NCI-H226 (cell line): ENCODE data around the gene CIAO3.

Experiments used
- DNase-seq: peaks from one replicate; pipeline ENCODE4 v3.0.0-alpha.2; 2015

CIAO3 gene

GRCh38 chr16:734208-734980, 6.4 kb downstream of the CIAO3 start:
- DNase-seq, result no peak

DNA sequence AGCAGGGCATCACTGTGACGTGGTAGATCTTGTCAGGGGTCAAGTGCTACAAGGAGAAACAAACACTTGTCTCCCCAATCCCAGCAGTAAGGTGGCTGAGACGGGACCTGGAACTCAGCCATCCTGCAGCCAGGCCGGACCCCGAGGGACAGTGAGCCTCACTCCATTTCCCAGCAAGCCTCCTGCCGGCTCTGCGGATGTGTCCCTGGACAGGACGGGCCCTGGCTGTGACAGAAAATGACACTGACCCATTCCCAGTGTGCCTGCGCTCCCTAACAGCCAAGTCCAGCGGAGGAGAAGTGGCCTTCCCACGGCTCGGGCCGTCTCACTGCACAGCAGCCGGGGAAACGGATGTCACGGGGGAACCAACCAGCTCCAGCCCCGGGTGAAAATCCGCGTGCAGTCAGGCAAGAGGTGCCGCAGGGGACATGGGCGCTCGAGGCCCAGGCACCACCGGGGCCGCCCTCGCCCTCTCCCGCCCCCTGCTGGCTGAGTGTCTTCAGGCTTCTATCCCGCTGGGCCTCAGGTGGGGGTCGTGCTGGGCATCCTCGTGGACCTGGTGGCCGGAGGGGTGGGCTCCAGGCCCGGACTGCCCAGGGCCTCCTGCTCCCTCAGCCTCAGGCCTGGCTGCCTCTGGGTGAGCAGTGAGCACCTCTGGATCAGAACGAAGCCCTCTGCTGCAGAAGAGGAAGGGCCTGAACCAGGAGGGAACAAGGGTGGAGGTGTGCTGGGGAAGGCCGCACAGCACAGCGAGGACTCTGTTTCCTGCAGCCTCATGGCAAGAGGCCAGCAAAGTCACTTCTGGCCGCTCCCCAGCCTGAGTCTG, 7.2 kb downstream of the CIAO3 start:
- DNase-seq, result no peak

DNA sequence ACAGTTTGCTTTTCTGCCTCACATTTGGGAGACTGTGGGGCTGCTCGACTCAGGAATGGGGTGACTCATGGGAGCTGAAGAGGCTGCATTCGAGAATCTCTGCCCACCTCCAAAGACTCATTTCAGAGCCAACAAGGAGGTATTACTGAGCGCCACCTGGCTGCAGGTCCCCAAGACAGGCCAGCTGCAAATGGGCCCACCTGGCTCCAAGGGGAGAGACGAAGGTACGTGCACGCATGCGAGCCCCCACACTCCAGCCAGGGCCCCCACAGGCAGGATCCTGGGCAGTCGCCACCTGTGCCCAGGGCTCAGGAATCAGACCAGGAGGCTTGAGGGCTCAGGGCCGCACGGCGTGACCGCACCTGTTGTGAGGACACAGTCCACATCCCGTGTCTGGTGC, 7.9 kb downstream of the CIAO3 start:
- DNase-seq, result peak; percentile 18

GRCh38 chr16:732332-732731, 8.5 kb downstream of the CIAO3 start:
- no peak for DNase-seq

DNA sequence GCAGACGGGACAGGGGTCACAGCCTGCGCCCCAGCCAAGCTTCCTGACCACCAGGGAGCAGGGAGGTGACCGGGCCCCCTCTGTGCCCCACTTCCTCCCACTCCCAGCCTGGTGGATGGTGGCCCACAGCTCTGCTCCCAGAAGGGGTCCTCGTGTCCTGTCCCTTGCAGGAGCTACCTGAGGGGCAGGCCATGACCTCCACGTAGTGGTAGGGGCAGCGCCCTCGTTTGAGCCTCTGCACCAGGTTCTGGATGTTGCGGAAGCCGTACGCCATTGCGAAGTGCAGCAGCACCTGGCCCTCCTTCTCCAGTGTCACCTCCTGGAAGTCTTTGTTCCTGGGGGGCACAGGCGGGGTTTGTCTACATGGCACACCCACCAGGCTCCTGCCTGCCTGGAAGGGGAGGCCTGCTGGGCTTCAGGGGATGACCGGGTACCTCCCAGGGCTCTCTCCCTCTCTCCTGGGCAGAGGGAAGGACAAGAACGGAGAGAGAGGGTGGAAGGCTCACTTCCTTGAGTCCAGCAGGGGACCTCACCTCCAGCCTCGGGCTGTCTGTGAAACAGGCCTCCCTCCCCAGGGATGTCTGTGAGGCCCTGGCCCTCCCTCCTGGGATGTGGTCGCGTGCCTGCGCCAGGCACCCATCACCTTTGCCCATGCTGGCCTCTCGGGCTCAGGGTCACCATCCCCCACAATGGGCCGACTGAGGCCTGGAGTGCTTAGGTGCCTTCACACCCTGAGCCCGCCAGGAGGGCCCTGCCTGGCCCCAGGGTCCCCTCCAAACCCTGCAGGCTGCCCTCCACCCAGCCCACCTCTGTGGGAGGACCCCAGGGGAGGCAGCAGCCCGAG, 9.9 kb downstream of the CIAO3 start:
- DNase-seq, result no peak

DNA sequence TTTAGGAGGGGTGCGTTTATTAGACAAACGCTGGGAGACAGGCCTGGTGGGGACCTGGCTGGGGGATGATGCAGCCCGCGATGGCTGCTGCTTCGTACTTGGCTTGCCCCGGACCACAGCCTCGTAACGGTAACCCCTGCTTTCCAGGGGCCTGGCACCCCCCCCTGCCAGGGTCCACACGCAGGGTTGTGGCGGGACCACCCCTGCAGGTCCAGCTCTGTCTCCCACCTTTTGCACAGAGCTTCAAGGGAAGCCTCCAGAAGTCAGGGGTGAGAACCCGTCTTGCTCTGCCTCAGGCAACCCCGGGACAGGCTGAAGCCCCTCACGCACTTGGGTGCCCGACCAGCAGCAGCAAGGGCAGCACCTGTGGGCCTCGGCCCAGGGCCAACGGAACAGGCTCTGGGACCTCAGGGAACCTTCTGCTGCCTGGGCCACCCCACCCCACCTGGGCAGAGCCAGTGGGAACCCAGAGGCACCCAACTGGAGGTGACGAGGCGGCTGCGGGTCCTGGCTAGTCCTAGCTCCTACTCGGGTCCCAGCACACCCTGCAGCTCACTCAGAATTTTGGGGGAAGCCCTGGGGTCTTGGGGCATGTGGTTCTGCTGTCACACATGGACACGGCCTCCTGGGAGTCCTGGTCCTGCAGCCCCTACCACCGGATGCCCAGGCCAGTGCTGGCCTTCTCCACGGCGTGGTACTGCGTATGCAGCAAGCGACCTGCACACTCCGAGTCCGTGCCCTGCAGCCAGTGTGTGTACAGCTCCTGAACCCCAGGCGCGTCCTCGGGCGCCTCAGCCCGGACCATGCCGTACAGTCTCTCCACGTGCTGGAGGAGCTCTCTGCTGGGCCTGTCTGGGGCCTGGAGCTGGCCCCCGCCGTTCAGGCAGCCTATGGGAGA, 10.8 kb downstream of the CIAO3 start:
- no peak for DNase-seq

DNA sequence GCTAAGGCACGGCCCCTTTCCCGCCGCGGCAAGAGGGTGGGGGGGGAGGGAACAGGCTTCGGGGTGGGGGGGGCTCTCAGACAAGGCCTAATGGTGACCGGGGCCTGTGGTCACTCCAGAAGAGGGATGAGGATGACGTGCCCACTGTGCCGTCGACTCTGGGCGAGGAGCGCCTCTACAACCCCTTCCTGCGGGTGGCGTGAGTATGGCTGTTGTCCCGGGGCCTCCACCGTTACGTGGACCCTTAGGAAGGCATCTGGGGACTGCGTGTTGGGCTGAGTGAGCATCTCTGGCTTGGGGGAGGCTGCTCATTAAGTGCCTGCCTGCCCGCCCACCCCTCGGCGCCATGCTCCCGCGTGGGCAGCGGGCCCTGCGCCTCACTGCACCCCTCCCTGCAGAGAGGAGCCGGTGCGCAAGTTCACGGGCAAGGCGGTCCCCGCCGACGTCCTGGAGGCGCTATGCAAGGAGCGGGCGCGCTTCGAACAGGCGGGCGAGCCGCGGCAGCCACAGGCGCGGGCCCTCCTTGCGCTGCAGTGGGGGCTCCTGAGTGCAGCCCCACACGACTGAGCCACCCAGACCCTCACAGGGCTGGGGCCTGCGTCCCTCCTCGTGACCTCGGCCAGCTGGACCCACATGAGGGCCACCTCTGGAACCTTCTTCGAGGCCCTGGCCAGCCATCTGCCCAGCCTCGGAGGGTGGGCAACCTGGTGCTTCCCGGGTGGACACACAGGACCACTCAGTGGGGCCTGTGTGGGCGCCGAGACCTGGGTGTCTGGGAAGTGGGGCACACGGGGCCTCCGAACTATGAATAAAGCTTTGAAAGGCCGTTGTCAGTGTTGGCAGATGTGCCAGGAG, 11.7 kb downstream of the CIAO3 start:
- no peak for DNase-seq

DNA sequence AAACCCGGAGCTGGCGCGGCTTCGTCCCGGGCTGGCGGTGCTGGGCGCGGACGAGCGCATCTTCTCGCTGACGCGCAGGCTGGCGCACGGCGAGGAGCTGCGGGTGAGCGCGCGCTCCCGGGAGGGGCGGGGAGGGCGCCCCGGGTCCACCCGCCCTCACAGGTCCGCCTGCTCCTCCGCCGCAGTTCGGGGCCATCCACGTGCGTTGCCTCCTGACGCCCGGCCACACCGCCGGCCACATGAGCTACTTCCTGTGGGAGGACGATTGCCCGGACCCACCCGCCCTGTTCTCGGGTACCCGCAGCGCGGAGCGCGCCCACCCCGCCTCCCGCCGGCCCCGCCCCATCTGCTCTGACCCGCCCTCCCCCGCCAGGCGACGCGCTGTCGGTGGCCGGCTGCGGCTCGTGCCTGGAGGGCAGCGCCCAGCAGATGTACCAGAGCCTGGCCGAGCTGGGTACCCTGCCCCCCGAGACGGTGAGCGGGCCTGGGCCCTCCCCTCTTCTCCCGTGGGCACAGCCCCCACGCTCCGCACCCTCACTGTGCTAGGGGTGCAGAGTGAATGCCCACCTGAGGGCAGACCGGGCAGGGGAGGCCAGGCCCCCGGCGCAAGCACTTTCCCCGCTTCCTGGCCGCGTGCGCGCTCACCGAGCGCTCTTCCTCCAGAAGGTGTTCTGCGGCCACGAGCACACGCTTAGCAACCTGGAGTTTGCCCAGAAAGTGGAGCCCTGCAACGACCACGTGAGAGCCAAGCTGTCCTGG, 12.5 kb downstream of the CIAO3 start:
- peak; percentile 86 for DNase-seq

DNA sequence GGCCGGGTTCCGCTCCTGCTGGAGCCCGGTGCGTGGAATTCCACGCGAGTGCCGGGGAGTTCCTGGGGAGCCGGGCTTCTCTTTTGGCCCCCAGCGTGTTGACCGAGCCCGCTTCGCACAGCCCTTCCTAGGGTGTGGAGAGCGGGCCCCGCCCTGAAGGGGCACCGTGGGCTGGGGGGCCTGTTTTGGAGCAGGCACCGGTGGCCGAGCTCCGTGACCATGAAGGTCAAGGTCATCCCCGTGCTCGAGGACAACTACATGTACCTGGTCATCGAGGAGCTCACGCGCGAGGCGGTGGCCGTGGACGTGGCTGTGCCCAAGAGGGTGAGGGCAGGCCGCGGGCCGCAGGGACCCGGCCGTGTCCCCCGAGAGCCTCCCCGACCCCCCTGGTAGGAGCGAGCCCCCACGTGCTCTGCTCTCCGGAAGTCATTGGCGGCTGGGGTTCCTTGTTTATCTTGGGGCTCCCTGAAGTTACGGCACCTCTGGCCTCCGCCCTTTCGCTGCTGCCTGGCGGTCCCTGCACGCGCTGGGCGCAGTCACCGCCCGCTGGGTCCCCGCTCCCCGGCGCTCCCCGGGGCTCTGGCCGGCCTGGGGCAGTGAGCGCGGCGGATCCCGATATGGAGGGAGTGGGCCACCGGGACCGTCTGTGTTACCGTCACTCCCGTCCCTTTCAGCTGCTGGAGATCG, 13.4 kb downstream of the CIAO3 start:
- DNase-seq, result no peak

GRCh38 chr16:726438-727290, 14.1 kb downstream of the CIAO3 start, which contains the start of the genes CCDC78 and HAGHL:
Gene CCDC78, minus strand, starts transcription at chr16:726443. Its CDS starts 76 bp downstream, at chr16:726367.
Gene HAGHL, plus strand, starts transcription at chr16:727106. Its CDS starts 404 bp downstream, at chr16:727510.
- peak; percentile 55 for DNase-seq

DNA sequence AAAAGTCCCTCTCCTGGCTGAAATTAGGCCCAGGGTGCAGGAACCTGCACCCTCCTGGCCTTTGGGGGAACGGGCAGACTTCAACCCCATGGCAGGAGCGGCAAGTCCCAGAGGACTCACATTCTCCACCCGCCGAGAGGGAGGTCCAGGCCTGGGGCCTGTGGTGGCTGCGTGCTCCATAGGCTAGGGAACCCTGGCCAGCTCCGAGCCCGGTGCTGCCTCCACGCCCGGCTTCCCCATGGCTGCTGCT, 14.7 kb downstream of the CIAO3 start:
- no peak for DNase-seq

- no peak for DNase-seq
Observed at GRCh38 chr16:725463-726187, 15.2 kb downstream of the CIAO3 start.

GRCh38 chr16:725041-725376, 15.8 kb downstream of the CIAO3 start:
- DNase-seq, result no peak

DNA sequence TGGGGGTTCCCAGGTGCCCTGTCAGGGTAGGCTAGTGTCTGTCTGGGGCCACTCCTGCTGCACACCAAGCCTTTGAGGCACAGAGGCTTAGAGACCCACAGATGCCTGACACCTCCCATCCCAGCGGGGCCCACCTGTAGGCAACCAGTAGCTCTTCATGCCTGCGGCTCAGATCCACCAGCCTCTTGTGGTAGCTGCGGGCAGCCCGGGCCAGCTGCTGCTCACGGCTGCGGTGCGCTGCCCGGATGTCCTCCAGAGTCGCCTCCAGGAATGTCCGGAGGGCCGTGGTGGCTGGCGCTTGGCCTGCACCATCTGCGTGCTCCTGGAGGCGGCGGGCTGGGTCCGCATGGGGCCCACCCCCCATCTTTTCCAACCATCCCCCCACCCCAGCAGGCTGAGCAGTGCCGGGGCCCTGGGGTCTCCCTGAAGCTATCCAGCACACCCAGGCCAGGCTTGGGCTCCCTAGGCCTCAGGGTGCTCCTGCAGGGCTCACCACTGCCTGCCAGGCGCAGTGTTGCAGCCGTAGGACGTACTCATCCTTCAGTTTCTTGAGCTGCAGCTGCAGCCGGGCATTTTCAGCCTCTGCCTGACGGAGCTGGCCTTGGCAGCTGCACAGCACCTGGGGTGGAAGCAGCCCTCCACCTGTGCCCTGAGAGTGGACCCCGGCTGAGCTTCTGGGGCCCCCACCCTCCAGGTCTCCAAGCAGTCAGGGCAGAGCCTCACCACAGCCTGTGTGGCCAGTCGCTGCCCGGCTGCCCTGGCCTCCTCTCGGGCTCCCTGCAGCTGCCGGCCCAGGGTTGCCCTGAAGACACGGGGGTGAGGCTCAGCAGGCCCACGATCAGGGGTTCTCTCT, 16.4 kb downstream of the CIAO3 start:
- no peak for DNase-seq

- no peak for DNase-seq
Observed at GRCh38 chr16:723695-724094, 17.1 kb downstream of the CIAO3 start.

GRCh38 chr16:722835-723633, 17.8 kb downstream of the CIAO3 start:
- no peak for DNase-seq
